Choroid plexus epithelial cell (primary cell): ENCODE data around the gene SLC35F1.

Experiments used
- DNase-seq: peaks from one replicate; pipeline ENCODE4 v3.0.0-alpha.2; 2010; ENCODE audit warnings: low read depth
- H3K4me3 ChIP-seq: 2 replicates; pipeline ENCODE4 v1.5.1; 2011; ENCODE audit warnings: low read depth, mild to moderate bottlenecking, control low read depth, low read length, moderate library complexity
- CTCF ChIP-seq: conservative IDR thresholded peaks from 2 replicates; pipeline ENCODE4 v1.5.1; 2011; ENCODE audit warnings: low read depth, mild to moderate bottlenecking, control low read depth, inconsistent platforms, low read length, moderate library complexity

SLC35F1 gene

GRCh38 chr6:118324116-118324515, 417.1 kb downstream of the SLC35F1 start:
- no peak for DNase-seq
- H3K4me3 ChIP-seq = no peak overlapping the region
- no peak for TF ChIP-seq CTCF

DNA sequence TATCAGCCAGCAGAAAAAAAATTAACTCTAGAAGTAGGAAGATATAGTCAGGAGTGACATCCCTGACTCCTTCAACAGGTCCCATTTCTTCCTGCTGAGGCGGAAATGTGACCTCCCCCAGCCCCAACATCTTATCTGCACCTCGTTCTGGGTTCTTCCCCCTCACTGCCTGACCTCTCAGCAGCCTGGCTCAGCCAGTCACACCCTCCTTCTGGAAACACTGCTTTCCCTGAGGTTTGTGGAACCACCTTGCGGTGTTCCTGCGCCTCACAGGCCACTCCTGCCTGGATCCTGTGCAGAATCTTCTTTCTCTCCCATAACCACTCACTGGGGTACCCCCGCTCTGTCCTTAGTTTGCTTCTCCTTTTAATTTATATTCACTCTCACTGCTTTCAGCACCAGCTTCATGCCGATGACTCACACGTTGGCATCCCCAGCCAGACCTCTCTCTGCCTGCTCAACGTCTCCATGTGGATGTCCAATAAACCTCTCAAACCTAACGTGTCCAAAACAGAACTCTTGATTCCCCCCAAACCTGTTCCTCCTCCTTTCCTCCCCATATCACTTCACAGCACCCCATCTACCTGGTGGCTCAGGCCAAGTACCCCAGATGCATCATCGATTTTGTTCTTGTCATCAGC, 418.3 kb downstream of the SLC35F1 start:
- no peak for DNase-seq
- H3K4me3 ChIP-seq = no peak overlapping the region
- TF ChIP-seq CTCF = no peak

DNA sequence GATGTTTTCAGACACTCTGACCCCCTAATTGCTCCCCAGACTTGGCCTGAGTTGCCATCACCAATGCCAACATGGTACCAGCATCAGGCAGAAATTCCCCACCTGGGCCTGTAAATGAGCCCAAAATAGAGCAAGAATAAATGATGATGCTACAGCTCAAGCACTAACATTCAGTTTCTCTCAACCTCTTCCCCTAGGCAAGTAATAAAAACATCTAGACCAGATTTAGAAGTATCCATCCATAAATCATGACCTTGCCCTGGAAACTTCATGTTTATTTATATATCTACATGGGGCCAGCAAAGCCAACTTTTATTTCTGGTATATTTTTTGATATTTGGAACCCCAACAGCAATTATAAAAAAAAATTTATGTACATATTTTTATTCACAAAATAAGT, 419.6 kb downstream of the SLC35F1 start:
- TF ChIP-seq CTCF = no peak

DNA sequence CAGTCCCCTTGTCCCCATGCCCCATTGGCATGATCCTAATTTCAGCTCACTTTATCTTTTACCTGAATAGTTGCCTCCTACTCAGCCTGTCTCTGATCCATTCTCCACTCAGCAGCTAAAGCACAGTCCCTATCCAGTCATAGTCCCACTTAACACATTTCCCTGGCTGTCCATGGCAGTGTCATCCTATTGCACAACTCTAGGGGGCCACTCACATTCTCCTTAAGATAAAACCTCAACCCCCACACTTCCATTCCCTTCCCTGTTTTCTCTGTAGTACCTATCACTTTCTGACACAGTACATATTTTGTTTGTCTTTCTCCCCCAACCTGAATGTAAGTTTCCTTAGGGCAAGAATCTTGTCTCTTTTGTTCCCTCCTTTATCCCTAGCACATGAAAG, 420.2 kb downstream of the SLC35F1 start:
- no peak for TF ChIP-seq CTCF
- no peak for DNase-seq
- no peak overlapping the region for H3K4me3 ChIP-seq

More for the DNA sequence above, 419.6 kb downstream of the SLC35F1 start:
- DNase-seq = no peak
- no peak overlapping the region for H3K4me3 ChIP-seq

GRCh38 chr6:118333772-118334171, 426.7 kb downstream of the SLC35F1 start:
- DNase-seq = no peak
- H3K4me3 ChIP-seq = no peak overlapping the region
- no peak for TF ChIP-seq CTCF

DNA sequence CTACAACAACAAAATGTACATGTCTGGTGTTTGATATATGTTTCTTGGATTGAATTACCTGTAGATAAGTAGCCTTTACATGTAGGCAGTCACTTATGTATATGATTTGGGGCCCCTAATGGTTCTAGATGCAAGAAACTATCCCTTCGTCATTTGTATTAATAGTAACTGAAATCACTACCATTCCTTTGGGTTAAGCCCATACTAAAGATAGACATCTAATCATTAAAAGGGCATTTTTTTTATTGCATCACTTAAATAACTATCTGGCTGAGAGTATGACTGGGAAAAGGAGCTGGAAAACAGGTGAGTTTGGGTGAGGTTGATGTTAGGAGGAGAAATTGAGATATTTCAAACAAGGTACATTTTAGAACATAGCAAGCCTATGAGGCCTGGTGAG, 427.6 kb downstream of the SLC35F1 start:
- no peak for DNase-seq
- TF ChIP-seq CTCF = no peak
- no peak overlapping the region for H3K4me3 ChIP-seq

DNA sequence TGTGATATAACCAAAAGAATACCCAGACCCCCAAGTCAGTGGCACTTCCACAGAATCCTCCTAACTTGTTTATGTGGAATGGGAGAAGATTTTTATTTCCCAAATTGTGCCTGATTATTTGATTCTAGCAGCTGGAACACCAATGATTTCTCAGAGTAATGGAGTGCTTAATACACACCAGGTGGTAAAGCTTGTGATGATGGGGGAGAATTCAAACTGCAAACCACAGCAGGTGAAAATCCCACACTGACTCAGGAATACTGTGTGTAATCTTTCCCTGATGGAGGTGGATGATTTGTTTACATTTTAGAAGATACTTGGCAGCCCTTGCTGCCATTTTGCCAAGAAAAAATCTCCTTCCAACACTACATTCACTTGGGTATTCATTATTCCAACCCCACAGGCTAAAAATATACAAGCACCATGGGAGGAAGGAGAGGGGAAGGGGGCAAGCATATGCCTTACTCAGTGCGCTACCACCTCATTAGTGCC, 428.3 kb downstream of the SLC35F1 start:
- no peak for DNase-seq
- TF ChIP-seq CTCF = no peak
- H3K4me3 ChIP-seq = no peak overlapping the region
